ENCODE data around the gene CPT2. TPM values are rescaled to one million over a fixed set of nuclear protein-coding genes. Genes with fewer than 3 reads are reported as not detected.

The CPT2 gene
- total RNA-seq, 1 donor from 2014 or later: 8.7 TPM

GRCh38 chr1:53214376-53214940, 17.8 kb downstream of the CPT2 start:
- DNase-seq (ENCODE audit: low read depth in 2 of 2): no peak

- no peak for DNase-seq (ENCODE audit: low read depth in 2 of 2)
Observed at GRCh38 chr1:53218201-53218600, 21.6 kb downstream of the CPT2 start.

GRCh38 chr1:53219711-53220110, 23.1 kb downstream of the CPT2 start:
- no peak for DNase-seq (ENCODE audit: low read depth in 2 of 2)

GRCh38 chr1:53220171-53220961, 23.7 kb downstream of the CPT2 start, which contains the start of gene CZIB:
TSS of gene CZIB (minus strand) at chr1:53220634. CDS start at chr1:53220575, 59 bp downstream.
- peak; percentile 91 to 92 for DNase-seq (ENCODE audit: low read depth in 2 of 2)

GRCh38 chr1:53220962-53221286, 24.3 kb downstream of the CPT2 start:
- no peak for DNase-seq (ENCODE audit: low read depth in 2 of 2)

GRCh38 chr1:53237638-53238037, 41.0 kb downstream of the CPT2 start:
- no peak for DNase-seq (ENCODE audit: low read depth in 2 of 2)

GRCh38 chr1:53238197-53239155, 41.9 kb downstream of the CPT2 start, which contains the start of gene MAGOH:
TSS of gene MAGOH (minus strand) at chr1:53238518. CDS start at chr1:53238448, 70 bp downstream.
- peak; percentile 95 to 96 for DNase-seq (ENCODE audit: low read depth in 2 of 2)

GRCh38 chr1:53241828-53242227, 45.2 kb downstream of the CPT2 start:
- DNase-seq (ENCODE audit: low read depth in 2 of 2): no peak

- no peak for DNase-seq (ENCODE audit: low read depth in 2 of 2)
Observed at GRCh38 chr1:53242381-53242780, 45.8 kb downstream of the CPT2 start.

- DNase-seq (ENCODE audit: low read depth in 2 of 2): peak; percentile 13 to 61
Observed at GRCh38 chr1:53244141-53244540, 47.5 kb downstream of the CPT2 start.

- DNase-seq (ENCODE audit: low read depth in 2 of 2): no peak
Observed at GRCh38 chr1:53246261-53247134, 49.9 kb downstream of the CPT2 start.

- no peak for DNase-seq (ENCODE audit: low read depth in 2 of 2)
Observed at GRCh38 chr1:53249706-53250105, 53.1 kb downstream of the CPT2 start.

- DNase-seq (ENCODE audit: low read depth in 2 of 2): no peak
Observed at GRCh38 chr1:53250325-53250724, 53.7 kb downstream of the CPT2 start.

- DNase-seq (ENCODE audit: low read depth in 2 of 2): peak in 1 of 2 donors; percentile 16
Observed at GRCh38 chr1:53254011-53254640, 57.5 kb downstream of the CPT2 start.

GRCh38 chr1:53255031-53255430, 58.4 kb downstream of the CPT2 start:
- no peak for DNase-seq (ENCODE audit: low read depth in 2 of 2)

- no peak for DNase-seq (ENCODE audit: low read depth in 2 of 2)
Observed at GRCh38 chr1:53256511-53257453, 60.2 kb downstream of the CPT2 start.

GRCh38 chr1:53257454-53258081, 60.9 kb downstream of the CPT2 start:
- DNase-seq (ENCODE audit: low read depth in 2 of 2): no peak

- no peak for DNase-seq (ENCODE audit: low read depth in 2 of 2)
Observed at GRCh38 chr1:53258216-53258615, 61.6 kb downstream of the CPT2 start.

GRCh38 chr1:53259932-53260331, 63.3 kb downstream of the CPT2 start:
- DNase-seq (ENCODE audit: low read depth in 2 of 2): no peak

Data from lung microvascular endothelial cell (primary cell).